HepG2 (cell line): ENCODE data around the gene AEN. TPM values are rescaled to one million over a fixed set of nuclear protein-coding genes. Genes with fewer than 3 reads are reported as not detected.

Source experiments
- ATAC-seq: fragments of 200-7000 bp; cut with Tn5 transposase; 3 replicates; pipeline ENCODE4 v1.9.1; 2020; ENCODE audit warnings: mild to moderate bottlenecking, moderate library complexity
- BruUV-seq: library from RNA; stranded (reverse); fragments of 400-500 nt; replicated peaks from 2 replicates; lab custom pipeline; 2021; lab: Mats Ljungman, UMichigan
- CTCF ChIA-PET: fragments of 300-600 bp; formaldehyde crosslinking; extraction: SDS; loops from one replicate; lab custom pipeline; 2021; ENCODE audit warnings: low total read pairs, inconsistent platforms, low intra/inter-chr PET ratio; lab: Yijun Ruan, JAX
- POLR2A ChIA-PET: fragments of 350-600 bp; sonication (Branson Sonifier 250); formaldehyde crosslinking; loops from one replicate; lab custom pipeline; 2020; ENCODE audit warnings: antibody characterized with exemption, inconsistent platforms; lab: Yijun Ruan, JAX
- DNase-seq: peaks from one replicate; pipeline ENCODE4 v3.0.0-alpha.2; 2015; ENCODE audit warnings: low spot score
- FAIRE-seq: peaks from 3 replicates; lab custom pipeline; 2011; peaks lifted over from hg19 to GRCh38; lab: Jason Lieb, UNC
- H2AFZ ChIP-seq: one replicate; pipeline ENCODE4 v1.6.1; 2011; ENCODE audit warnings: low read length, inconsistent platforms
- H3K27ac ChIP-seq: fragments of 300-600 bp; 3 replicates; pipeline ENCODE4 v1.8.0; 2011; ENCODE audit warnings: mixed run types, mild to moderate bottlenecking, mixed read lengths, low read length, inconsistent platforms; ENCODE audit not compliant: insufficient read depth; ENCODE audit errors: extremely low read length
- H3K27me3 ChIP-seq, 2 experiments: fragments of 200-600 bp in 1 of 2; 2 replicates in 1 of 2; 3 replicates in 1 of 2; pipeline versions ENCODE4 v1.6.0 to v1.8.0; 2011; ENCODE audit warnings: low read length in 2 of 2, mild to moderate bottlenecking in 2 of 2, moderate library complexity in 2 of 2, inconsistent platforms in 1 of 2; ENCODE audit not compliant: insufficient read depth in 2 of 2, control insufficient read depth in 1 of 2
- H3K36me3 ChIP-seq, 2 experiments: fragments of 200-600 bp in 1 of 2; replicated peaks in 1 of 2; 2 replicates in 1 of 2; 3 replicates in 1 of 2; pipeline versions ENCODE4 v1.5.1 to v1.8.0; 2011; ENCODE audit warnings: low read length in 2 of 2, inconsistent platforms in 1 of 2; ENCODE audit not compliant: insufficient read depth in 2 of 2, control insufficient read depth in 1 of 2
- H3K4me1 ChIP-seq: 2 replicates; pipeline ENCODE4 v1.5.1; 2012; ENCODE audit warnings: low read length, inconsistent platforms; ENCODE audit not compliant: insufficient read depth
- H3K4me2 ChIP-seq: 2 replicates; pipeline ENCODE4 v1.6.0; 2011; ENCODE audit warnings: low read depth, low read length, inconsistent platforms
- H3K4me3 ChIP-seq, 3 experiments: fragments of 200-600 bp in 1 of 3; sonication (generic), shearing (Covaris generic) in 1 of 3; replicated peaks in 1 of 3; 2 replicates each; pipeline ENCODE4 v1.5.1; 2011 to 2016; ENCODE audit warnings: low read length in 3 of 3, inconsistent platforms in 2 of 3, low read depth in 2 of 3, mild to moderate bottlenecking in 2 of 3, control low read depth in 1 of 3, mixed read lengths in 1 of 3; ENCODE audit not compliant: insufficient read depth in 1 of 3
- H3K79me2 ChIP-seq: one replicate; pipeline ENCODE4 v1.6.1; 2011; ENCODE audit warnings: low read length, inconsistent platforms; ENCODE audit not compliant: insufficient read depth
- H3K9ac ChIP-seq: 2 replicates; pipeline ENCODE4 v1.6.0; 2011; ENCODE audit warnings: mild to moderate bottlenecking, low read depth, low read length, inconsistent platforms; ENCODE audit not compliant: insufficient read depth
- H3K9me3 ChIP-seq: 2 replicates; pipeline ENCODE4 v1.5.1; 2012; ENCODE audit warnings: mild to moderate bottlenecking, low read length
- H4K20me1 ChIP-seq: 2 replicates; pipeline ENCODE4 v1.6.0; 2011; ENCODE audit warnings: inconsistent platforms, mild to moderate bottlenecking, low read length, moderate library complexity; ENCODE audit not compliant: insufficient read depth
- AGO2 ChIP-seq: fragments of 200-400 bp; formaldehyde crosslinking; optimal IDR thresholded peaks from 2 replicates; pipeline ENCODE3; 2017; ENCODE audit warnings: mild to moderate bottlenecking, low read depth, low read length, moderate library complexity
- GABPB1 ChIP-seq: IDR thresholded peaks from 2 replicates; pipeline ENCODE4 v1.6.1; 2016; ENCODE audit warnings: mild to moderate bottlenecking, missing genetic modification reagents, moderate library complexity, missing compliant biosample characterization
- RBFOX2 ChIP-seq: fragments of 200-400 bp; formaldehyde crosslinking; IDR thresholded peaks from 2 replicates; pipeline ENCODE4 v1.6.1; 2017; ENCODE audit warnings: low read depth, mild to moderate bottlenecking, low read length
- RFX5 ChIP-seq: IDR thresholded peaks from 2 replicates; pipeline ENCODE4 v1.6.1; 2011; ENCODE audit warnings: low read depth, low read length, improper control_type of control experiment
- SMC3 ChIP-seq: IDR thresholded peaks from 2 replicates; pipeline ENCODE4 v1.6.1; 2011; ENCODE audit warnings: low read length, improper control_type of control experiment
- ZNF672 ChIP-seq: sonication (generic); formaldehyde crosslinking; IDR thresholded peaks from 2 replicates; pipeline ENCODE4 v1.8.1; 2022; ENCODE audit warnings: missing genetic modification reagents
- ZNF766 ChIP-seq: sonication (generic); formaldehyde crosslinking; IDR thresholded peaks from 2 replicates; pipeline ENCODE4 v1.5.0; 2020; ENCODE audit warnings: missing genetic modification reagents, borderline replicate concordance
- WGBS: methylation state at CpG from one replicate; pipeline ENCODE4 v1.1.6; 2017; ENCODE audit warnings: low lambda C conversion rate; 5-methylcytosine and 5-hydroxymethylcytosine counted together
- in situ Hi-C: cut with HindIII; loops from 2 replicates; pipeline ENCODE4 v1.10.0; 2017; ENCODE audit warnings: low pct_unique_long_range_greater_than_20kb; ENCODE audit not compliant: extremely low pct_ligation_motif_present
- intact Hi-C: fragments of 100-400 bp; cut with micrococcal nuclease; formaldehyde crosslinking; loops from one replicate; pipeline ENCODE4 v1.10.0; 2022; ENCODE audit not compliant: unreplicated experiment
- polyA plus RNA-seq, 8 experiments: library from polyadenylated mRNA; depleted of rRNA in 3 of 8; stranded (reverse) in 7 of 8; unstranded in 1 of 8; fragments of >200 nt; fragmentation: Illumina TruSeq in 4 of 8; extraction: Trizol in 4 of 8; gene quantifications; 2 replicates each; pipeline versions ENCODE4 v1.2.1 to v1.2.3, GENCODE V29; 2011 to 2016; ENCODE audit warnings: low read depth in 4 of 8, missing spikeins in 1 of 8, mixed read lengths in 1 of 8; ENCODE audit not compliant: insufficient read depth in 1 of 8
- total RNA-seq, 5 experiments: library from RNA; depleted of rRNA; stranded (reverse); fragments of >200 nt; fragmentation: Illumina TruSeq; extraction: Trizol; gene quantifications; 2 replicates each; pipeline ENCODE4 v1.2.3, GENCODE V29; 2016; ENCODE audit warnings: low read depth in 1 of 5
- TF ChIP-seq, protein P1 (sequence below): sonication (generic); formaldehyde crosslinking; IDR thresholded peaks from 2 replicates; pipeline ENCODE4 v1.9.0; 2022; ENCODE audit warnings: missing genetic modification reagents, mild to moderate bottlenecking, borderline replicate concordance
- TF ChIP-seq, protein P2 (sequence below): sonication (generic); formaldehyde crosslinking; conservative IDR thresholded peaks from 2 replicates; pipeline ENCODE4 v1.4.0; 2020; ENCODE audit warnings: missing genetic modification reagents
- TF ChIP-seq, protein P3 (sequence below): IDR thresholded peaks from 2 replicates; pipeline ENCODE4 v1.6.1; 2012; ENCODE audit warnings: low read depth, low read length, improper control_type of control experiment
- TF ChIP-seq, protein P4 (sequence below), 2 experiments: sonication (generic) in 1 of 2; formaldehyde crosslinking in 1 of 2; IDR thresholded peaks; 2 replicates each; pipeline versions ENCODE4 v1.5.1 to v1.6.1; 2011 to 2020; ENCODE audit warnings: borderline replicate concordance in 1 of 2, low read depth in 1 of 2, low read length in 1 of 2, mild to moderate bottlenecking in 1 of 2, missing genetic modification reagents in 1 of 2, moderate library complexity in 1 of 2

AEN gene
- total and polyA plus RNA-seq, 2 of the 13 experiments (the other 11 are each of a cell fraction or from before 2014, with no cell fraction given), result 51.3 to 118 TPM

DNA sequence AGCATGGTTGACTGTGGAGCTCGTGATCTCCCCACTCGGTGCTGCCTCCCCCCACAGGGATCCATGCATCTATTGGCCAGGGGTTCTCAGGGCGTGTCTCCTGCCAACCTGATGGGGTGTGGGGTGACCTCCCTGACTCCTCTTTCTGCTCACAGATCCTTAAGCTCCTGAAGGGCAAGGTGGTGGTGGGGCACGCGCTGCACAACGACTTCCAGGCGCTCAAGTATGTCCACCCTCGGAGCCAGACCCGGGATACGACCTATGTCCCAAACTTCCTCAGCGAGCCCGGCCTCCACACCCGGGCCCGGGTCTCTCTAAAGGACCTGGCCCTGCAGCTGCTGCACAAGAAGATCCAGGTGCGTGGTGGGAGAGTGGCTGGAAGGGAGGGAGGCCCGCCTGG is 7.9 kb downstream of the AEN start:
- no peak overlapping the region for H3K9ac ChIP-seq
- no peak overlapping the region for H3K27ac ChIP-seq
- DNase-seq, result no peak
- H4K20me1 ChIP-seq, result peaks cover 53% of the 10 kb centered on the region
- H3K4me2 ChIP-seq, result no peak overlapping the region
- ChIA-PET POLR2A (interaction anchor here (1.9 kb wide), 1 partner anchor 9 kb away, joined by 8 read pairs; the partner anchor contains the start of gene ISG20), CTCF (no interaction called here)
- no TSS peak for BruUV-seq
- in situ Hi-C loops, result no loop called here
- no peak for ATAC-seq
- peaks cover 39 to 71% of the 10 kb centered on the region in 2 experiments for H3K36me3 ChIP-seq
- WGBS, result 96% methylated on average over 5 of the region's 16 CpGs
- TF ChIP-seq, protein P1, sequence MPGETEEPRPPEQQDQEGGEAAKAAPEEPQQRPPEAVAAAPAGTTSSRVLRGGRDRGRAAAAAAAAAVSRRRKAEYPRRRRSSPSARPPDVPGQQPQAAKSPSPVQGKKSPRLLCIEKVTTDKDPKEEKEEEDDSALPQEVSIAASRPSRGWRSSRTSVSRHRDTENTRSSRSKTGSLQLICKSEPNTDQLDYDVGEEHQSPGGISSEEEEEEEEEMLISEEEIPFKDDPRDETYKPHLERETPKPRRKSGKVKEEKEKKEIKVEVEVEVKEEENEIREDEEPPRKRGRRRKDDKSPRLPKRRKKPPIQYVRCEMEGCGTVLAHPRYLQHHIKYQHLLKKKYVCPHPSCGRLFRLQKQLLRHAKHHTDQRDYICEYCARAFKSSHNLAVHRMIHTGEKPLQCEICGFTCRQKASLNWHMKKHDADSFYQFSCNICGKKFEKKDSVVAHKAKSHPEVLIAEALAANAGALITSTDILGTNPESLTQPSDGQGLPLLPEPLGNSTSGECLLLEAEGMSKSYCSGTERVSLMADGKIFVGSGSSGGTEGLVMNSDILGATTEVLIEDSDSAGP (CRISPR knock-in tag), result no peak
- peak; percentile 49; the same call in 1 of the 2 replicates for TF ChIP-seq RBFOX2
- TF ChIP-seq, protein P2, sequence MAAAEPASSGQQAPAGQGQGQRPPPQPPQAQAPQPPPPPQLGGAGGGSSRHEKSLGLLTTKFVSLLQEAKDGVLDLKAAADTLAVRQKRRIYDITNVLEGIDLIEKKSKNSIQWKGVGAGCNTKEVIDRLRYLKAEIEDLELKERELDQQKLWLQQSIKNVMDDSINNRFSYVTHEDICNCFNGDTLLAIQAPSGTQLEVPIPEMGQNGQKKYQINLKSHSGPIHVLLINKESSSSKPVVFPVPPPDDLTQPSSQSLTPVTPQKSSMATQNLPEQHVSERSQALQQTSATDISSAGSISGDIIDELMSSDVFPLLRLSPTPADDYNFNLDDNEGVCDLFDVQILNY (CRISPR knock-in tag), result no peak
- TF ChIP-seq GABPB1 (CRISPR knock-in tag), result no peak
- TF ChIP-seq, protein P3, sequence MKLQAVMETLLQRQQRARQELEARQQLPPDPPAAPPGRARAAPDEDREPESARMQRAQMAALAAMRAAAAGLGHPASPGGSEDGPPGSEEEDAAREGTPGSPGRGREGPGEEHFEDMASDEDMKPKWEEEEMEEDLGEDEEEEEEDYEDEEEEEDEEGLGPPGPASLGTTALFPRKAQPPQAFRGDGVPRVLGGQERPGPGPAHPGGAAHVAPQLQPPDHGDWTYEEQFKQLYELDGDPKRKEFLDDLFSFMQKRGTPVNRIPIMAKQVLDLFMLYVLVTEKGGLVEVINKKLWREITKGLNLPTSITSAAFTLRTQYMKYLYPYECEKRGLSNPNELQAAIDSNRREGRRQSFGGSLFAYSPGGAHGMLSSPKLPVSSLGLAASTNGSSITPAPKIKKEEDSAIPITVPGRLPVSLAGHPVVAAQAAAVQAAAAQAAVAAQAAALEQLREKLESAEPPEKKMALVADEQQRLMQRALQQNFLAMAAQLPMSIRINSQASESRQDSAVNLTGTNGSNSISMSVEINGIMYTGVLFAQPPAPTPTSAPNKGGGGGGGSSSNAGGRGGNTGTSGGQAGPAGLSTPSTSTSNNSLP, result no peak
- peak; percentile 86 for TF ChIP-seq AGO2
- no peak for TF ChIP-seq SMC3
- TF ChIP-seq ZNF672 (CRISPR knock-in tag), result no peak
- TF ChIP-seq ZNF766, result no peak
- TF ChIP-seq, protein P4, sequence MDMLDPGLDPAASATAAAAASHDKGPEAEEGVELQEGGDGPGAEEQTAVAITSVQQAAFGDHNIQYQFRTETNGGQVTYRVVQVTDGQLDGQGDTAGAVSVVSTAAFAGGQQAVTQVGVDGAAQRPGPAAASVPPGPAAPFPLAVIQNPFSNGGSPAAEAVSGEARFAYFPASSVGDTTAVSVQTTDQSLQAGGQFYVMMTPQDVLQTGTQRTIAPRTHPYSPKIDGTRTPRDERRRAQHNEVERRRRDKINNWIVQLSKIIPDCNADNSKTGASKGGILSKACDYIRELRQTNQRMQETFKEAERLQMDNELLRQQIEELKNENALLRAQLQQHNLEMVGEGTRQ (IDR thresholded peaks at IDR 0.05; ENCODE audit: low read depth, low read length), result no peak
- TF ChIP-seq, protein P4 (CRISPR knock-in tag; IDR thresholded peaks at IDR 0.05; ENCODE audit: borderline replicate concordance), result no peak
- no peak for TF ChIP-seq RFX5
- peaks cover 49% of the 10 kb centered on the region for H3K79me2 ChIP-seq
- no peak for FAIRE-seq
- H3K27me3 ChIP-seq, result no peaks in the 10 kb centered on the region
- H2AFZ ChIP-seq, result no peak overlapping the region
- peaks cover 42% of the 10 kb centered on the region for H3K4me1 ChIP-seq
- intact Hi-C loops, result loop anchor here (10.0 kb wide), 1 partner anchor 206 kb away; no protein-coding TSS in a partner anchor
- no peak overlapping the region for H3K4me3 ChIP-seq
- H3K9me3 ChIP-seq, result no peaks in the 10 kb centered on the region
